GM12878 (cell line): ENCODE results near the gene DPH1. TPM values are rescaled to one million over a fixed set of nuclear protein-coding genes. Genes with fewer than 3 reads are reported as not detected.

Experiments used
- ATAC-seq: fragments of 200-7000 bp; cut with Tn5 transposase; 3 replicates; pipeline ENCODE4 v1.9.1; 2020; ENCODE audit warnings: mild to moderate bottlenecking, moderate library complexity
- BruUV-seq: library from RNA; stranded (reverse); fragments of 400-500 nt; replicated peaks from 2 replicates; lab custom pipeline; 2021; lab: Mats Ljungman, UMichigan
- CTCF ChIA-PET: fragments of 300-600 bp; sonication (Branson Sonifier 250); formaldehyde crosslinking; extraction: SDS; loops from one replicate; lab custom pipeline; 2021; ENCODE audit warnings: inconsistent platforms; lab: Yijun Ruan, JAX
- POLR2A ChIA-PET: fragments of 350-600 bp; formaldehyde crosslinking; extraction: SDS; loops from one replicate; lab custom pipeline; 2021; ENCODE audit warnings: inconsistent platforms; lab: Charles Lee
- RAD21 ChIA-PET: fragments of 300-600 bp; sonication (Branson Sonifier 250); formaldehyde crosslinking; loops from one replicate; lab custom pipeline; 2023; ENCODE audit warnings: antibody characterized with exemption; ENCODE audit not compliant: unreplicated experiment; lab: Charles Lee
- SMC1A ChIA-PET: fragments of 300-600 bp; sonication (Branson Sonifier 250); formaldehyde crosslinking; loops from one replicate; lab custom pipeline; 2023; ENCODE audit not compliant: unreplicated experiment, uncharacterized antibody; lab: Charles Lee
- DNase-seq: peaks from one replicate; pipeline ENCODE4 v3.0.0-alpha.2; 2011; ENCODE audit warnings: low read depth, low spot score
- FAIRE-seq: peaks from 3 replicates; lab custom pipeline; 2011; peaks lifted over from hg19 to GRCh38; lab: Jason Lieb, UNC
- H2AFZ ChIP-seq: 2 replicates; pipeline ENCODE4 v1.6.0; 2011; ENCODE audit warnings: low read depth, low read length, control low read depth; ENCODE audit not compliant: control insufficient read depth
- H3K27ac ChIP-seq: 2 replicates; pipeline ENCODE4 v1.5.1; 2011; ENCODE audit warnings: control low read depth; ENCODE audit not compliant: control insufficient read depth, insufficient read depth
- H3K27me3 ChIP-seq, 2 experiments: replicated peaks in 1 of 2; 2 replicates each; pipeline versions ENCODE4 v1.6.0 to v1.6.1; 2011; ENCODE audit warnings: low read length in 1 of 2; ENCODE audit not compliant: control insufficient read depth in 2 of 2, insufficient read depth in 2 of 2
- H3K36me3 ChIP-seq, 2 experiments: 2 replicates each; pipeline ENCODE4 v1.5.1; 2011; ENCODE audit warnings: low read length in 1 of 2; ENCODE audit not compliant: control insufficient read depth in 2 of 2, insufficient read depth in 2 of 2
- H3K4me1 ChIP-seq: 2 replicates; pipeline ENCODE4 v1.6.1; 2011; ENCODE audit warnings: mild to moderate bottlenecking, low read length, moderate library complexity, mixed read lengths; ENCODE audit not compliant: control insufficient read depth, insufficient read depth
- H3K4me2 ChIP-seq: 2 replicates; pipeline ENCODE4 v1.6.0; 2011; ENCODE audit warnings: control low read depth; ENCODE audit not compliant: control insufficient read depth, insufficient read depth
- H3K4me3 ChIP-seq: fragments of 200-600 bp; sonication (generic); 2 replicates; pipeline ENCODE4 v1.5.1; 2016
- H3K79me2 ChIP-seq: 2 replicates; pipeline ENCODE4 v1.6.0; 2011; ENCODE audit warnings: low read length; ENCODE audit not compliant: control insufficient read depth, insufficient read depth
- H3K9ac ChIP-seq: 2 replicates; pipeline ENCODE4 v1.8.0; 2011; ENCODE audit warnings: low read length, control low read depth, mixed read lengths; ENCODE audit not compliant: control insufficient read depth, insufficient read depth
- H3K9me3 ChIP-seq: replicated peaks from 3 replicates; pipeline ENCODE4 v1.5.1; 2011; ENCODE audit warnings: mild to moderate bottlenecking, low read length; ENCODE audit not compliant: control insufficient read depth, insufficient read depth
- H4K20me1 ChIP-seq: 2 replicates; pipeline ENCODE4 v1.6.0; 2011; ENCODE audit not compliant: control insufficient read depth, insufficient read depth
- ASH2L ChIP-seq: fragments of 300-600, 200-600 bp; sonication (generic); IDR thresholded peaks from 2 replicates; pipeline ENCODE4 v1.6.1; 2017; ENCODE audit warnings: low read depth, mild to moderate bottlenecking, borderline replicate concordance
- BRCA1 ChIP-seq: IDR thresholded peaks from 2 replicates; pipeline ENCODE4 v1.6.1; 2011; ENCODE audit warnings: low read depth, low read length, improper control_type of control experiment
- CUX1 ChIP-seq: IDR thresholded peaks from 2 replicates; pipeline ENCODE4 v1.6.1; 2012; ENCODE audit warnings: improper control_type of control experiment, low read depth, low read length; ENCODE audit not compliant: insufficient replicate concordance
- FOXK2 ChIP-seq: fragments of 450-650 bp; IDR thresholded peaks from 2 replicates; pipeline ENCODE4 v1.6.1; 2017; ENCODE audit warnings: mild to moderate bottlenecking, moderate library complexity
- HDAC6 ChIP-seq: fragments of 200-600 bp; sonication (generic); IDR thresholded peaks from one replicate; pipeline ENCODE4 v1.8.0; 2017; ENCODE audit warnings: antibody characterized with exemption; ENCODE audit not compliant: unreplicated experiment
- IRF4 ChIP-seq: IDR thresholded peaks from 2 replicates; pipeline ENCODE4 v1.6.1; 2011; ENCODE audit warnings: low read depth, low read length
- NBN ChIP-seq: fragments of 450-650 bp; IDR thresholded peaks from 2 replicates; pipeline ENCODE4 v1.6.1; 2016
- NR2C1 ChIP-seq: fragments of 450-650 bp; IDR thresholded peaks from 2 replicates; pipeline ENCODE4 v1.6.1; 2017; ENCODE audit warnings: antibody characterized with exemption, mild to moderate bottlenecking, moderate library complexity
- NR2F1 ChIP-seq: fragments of 450-650 bp; conservative IDR thresholded peaks from 2 replicates; pipeline ENCODE4 v1.6.1; 2017; ENCODE audit warnings: mild to moderate bottlenecking
- PAX8 ChIP-seq: fragments of 450-650 bp; IDR thresholded peaks from 2 replicates; pipeline ENCODE4 v1.6.1; 2017; ENCODE audit warnings: mild to moderate bottlenecking, moderate library complexity
- RAD51 ChIP-seq: fragments of 450-650 bp; IDR thresholded peaks from 2 replicates; pipeline ENCODE4 v1.6.1; 2016; ENCODE audit warnings: moderate library complexity, mild to moderate bottlenecking, inconsistent platforms
- TAF1 ChIP-seq: IDR thresholded peaks from 2 replicates; pipeline ENCODE4 v1.6.1; 2011; ENCODE audit warnings: mild to moderate bottlenecking, low read depth, low read length, borderline replicate concordance
- TCF12 ChIP-seq: IDR thresholded peaks from 2 replicates; pipeline ENCODE4 v1.6.1; 2011; ENCODE audit warnings: low read depth, mild to moderate bottlenecking, low read length
- ZBED1 ChIP-seq: IDR thresholded peaks from 2 replicates; pipeline ENCODE4 v1.6.1; 2016; ENCODE audit warnings: borderline replicate concordance
- ZNF207 ChIP-seq: fragments of 450-650 bp; IDR thresholded peaks from 2 replicates; pipeline ENCODE4 v1.6.1; 2014; ENCODE audit warnings: antibody characterized with exemption, mild to moderate bottlenecking, borderline replicate concordance
- ZSCAN29 ChIP-seq: fragments of 450-650 bp; IDR thresholded peaks from 2 replicates; pipeline ENCODE4 v1.6.1; 2017; ENCODE audit warnings: mild to moderate bottlenecking, moderate library complexity
- WGBS: methylation state at CpG from one replicate; pipeline ENCODE4 v1.1.6; 2016; ENCODE audit warnings: low lambda C conversion rate; ENCODE audit not compliant: insufficient replicate concordance, insufficient coverage; ENCODE audit errors: missing lambda C conversion rate; 5-methylcytosine and 5-hydroxymethylcytosine counted together
- in situ Hi-C: fragments of 300-500 bp; cut with MboI; formaldehyde crosslinking; loops from 9 replicates; pipeline ENCODE4 v1.14.3; 2018; ENCODE audit warnings: mixed read lengths
- intact Hi-C: fragments of 100-400 bp; cut with micrococcal nuclease; formaldehyde crosslinking; loops from one replicate; pipeline ENCODE4 v1.14.2; 2022; ENCODE audit not compliant: unreplicated experiment
- polyA plus RNA-seq, 11 experiments: library from polyadenylated mRNA; depleted of rRNA in 4 of 11; unstranded in 6 of 11; stranded (reverse) in 5 of 11; fragments of >200 nt; fragmentation: Nextera tagmentation in 4 of 11; fragmentation: Illumina TruSeq in 1 of 11; extraction: Ambion mirVana in 4 of 11; extraction: Trizol in 1 of 11; gene quantifications; 1 replicate in 1 of 11; 2 replicates in 10 of 11; pipeline versions ENCODE4 v1.2.1 to v1.2.3, GENCODE V29; 2011 to 2016; ENCODE audit warnings: inconsistent platforms in 2 of 11, missing spikeins in 2 of 11, low read depth in 1 of 11
- total RNA-seq, 4 experiments: library from RNA; depleted of rRNA in 3 of 4; stranded (reverse); fragments of >200 nt in 3 of 4; fragmentation: Illumina TruSeq in 1 of 4; extraction: Trizol in 1 of 4; gene quantifications; 2 replicates each; pipeline versions ENCODE4 v1.2.1 to v1.2.3, GENCODE V29; 2013 to 2021
- TF ChIP-seq, protein P1 (sequence below): IDR thresholded peaks from 2 replicates; pipeline ENCODE4 v1.6.1; 2012; ENCODE audit warnings: low read depth, low read length, improper control_type of control experiment

The DPH1 gene
- total and polyA plus RNA-seq, 10 of the 15 experiments (the other 5 are each of a cell fraction or from before 2014, with no cell fraction given), result 0.29 to 33.6 (median 20.2) TPM

GRCh38 chr17:2081564-2081963, 51.6 kb downstream of the DPH1 start (continued):
- TF ChIP-seq NR2C1 (no peak), NR2F1 (no peak), TCF12 (no peak), NBN (no peak)

- DNase-seq, result no peak
- H3K4me1 ChIP-seq, result peaks cover 45% of the 10 kb centered on the region
- H2AFZ ChIP-seq, result no peak overlapping the region
- no peak for ATAC-seq
- ChIA-PET SMC1A (interaction anchor here (0.9 to 4.4 kb wide), 7 partner anchors 12 to 164 kb away, joined by 3 to 41 read pairs (median 3); no protein-coding TSS in a partner anchor), RAD21 (interaction anchor here (0.6 to 10.4 kb wide), 12 partner anchors 8 to 163 kb away, joined by 3 to 160 read pairs (median 5); partner anchors contain the start of gene HIC1), POLR2A (interaction anchor here (0.6 to 10.8 kb wide), 6 partner anchors 9 to 183 kb away, joined by 3 to 148 read pairs (median 5); no protein-coding TSS in a partner anchor)
- no peaks in the 10 kb centered on the region for H3K27me3 ChIP-seq
- no peak for FAIRE-seq
- H3K79me2 ChIP-seq, result peaks cover 1% of the 10 kb centered on the region; the same call in 1 of the 2 replicates
- no peak overlapping the region for H3K4me2 ChIP-seq
- 87% methylated on average over 9 of the region's 9 CpGs for WGBS
- H4K20me1 ChIP-seq, result no peaks in the 10 kb centered on the region
- intact Hi-C loops (no loop called here), in situ Hi-C loops (no loop called here)
- no peak overlapping the region for H3K9ac ChIP-seq
- H3K9me3 ChIP-seq, result no peaks in the 10 kb centered on the region
- H3K4me3 ChIP-seq, result no peak overlapping the region
- BruUV-seq, result no TSS peak
- H3K27ac ChIP-seq, result no peak overlapping the region
- TF ChIP-seq NR2C1, result no peak
- no peak for TF ChIP-seq IRF4
- TF ChIP-seq TAF1, result no peak
- TF ChIP-seq PAX8, result no peak
- TF ChIP-seq ZSCAN29, result no peak
- TF ChIP-seq, protein P1, sequence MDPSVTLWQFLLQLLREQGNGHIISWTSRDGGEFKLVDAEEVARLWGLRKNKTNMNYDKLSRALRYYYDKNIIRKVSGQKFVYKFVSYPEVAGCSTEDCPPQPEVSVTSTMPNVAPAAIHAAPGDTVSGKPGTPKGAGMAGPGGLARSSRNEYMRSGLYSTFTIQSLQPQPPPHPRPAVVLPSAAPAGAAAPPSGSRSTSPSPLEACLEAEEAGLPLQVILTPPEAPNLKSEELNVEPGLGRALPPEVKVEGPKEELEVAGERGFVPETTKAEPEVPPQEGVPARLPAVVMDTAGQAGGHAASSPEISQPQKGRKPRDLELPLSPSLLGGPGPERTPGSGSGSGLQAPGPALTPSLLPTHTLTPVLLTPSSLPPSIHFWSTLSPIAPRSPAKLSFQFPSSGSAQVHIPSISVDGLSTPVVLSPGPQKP, result no peak
- TF ChIP-seq TCF12, result no peak
- no peak for TF ChIP-seq HDAC6
- TF ChIP-seq ZBED1, result no peak
- no peak for TF ChIP-seq FOXK2
- no peak for TF ChIP-seq BRCA1
- TF ChIP-seq ASH2L, result no peak
- TF ChIP-seq RAD51, result no peak
- TF ChIP-seq CUX1, result no peak
- TF ChIP-seq ZNF207, result no peak
- TF ChIP-seq, all 136 proteins: peak for 0
- CTCF ChIA-PET, result interaction anchor here (0.9 to 3.3 kb wide), 9 partner anchors 9 to 300 kb away, joined by 3 to 28 read pairs (median 4); partner anchors contain the start of gene HIC1
- H3K36me3 ChIP-seq, result peaks cover 13 to 17% of the 10 kb centered on the region in 2 experiments
These were observed 52.2 kb downstream of the DPH1 start for GRCh38 chr17:2082003-2082781.
